Neural progenitor cell (in vitro differentiated cells): ENCODE data around the gene ZNF93. TPM values are rescaled to one million over a fixed set of nuclear protein-coding genes. Genes with fewer than 3 reads are reported as not detected.
"Not testable (repeated sequence)": the region's sequence is repeated elsewhere in the genome, so short reads cannot be mapped to it uniquely, and the experiment has no call there.

ENCODE experiments used
- DNase-seq: peaks from one replicate; pipeline ENCODE4 v3.0.0-alpha.2; 2016; ENCODE audit warnings: low spot score
- H2AFZ ChIP-seq: fragments of 200-600 bp; sonication (generic); replicated peaks from 2 replicates; pipeline ENCODE4 v1.6.1; 2016; ENCODE audit warnings: antibody characterized with exemption
- H3F3A ChIP-seq: fragments of 200-600 bp; sonication (generic); 2 replicates; pipeline ENCODE4 v1.6.1; 2016; ENCODE audit warnings: antibody characterized with exemption, low read depth
- H3K27ac ChIP-seq: fragments of 200-600 bp; sonication (generic); 2 replicates; pipeline ENCODE4 v1.5.1; 2016; ENCODE audit warnings: mild to moderate bottlenecking
- H3K27me3 ChIP-seq: fragments of 200-600 bp; sonication (generic); 2 replicates; pipeline ENCODE4 v1.6.1; 2016; ENCODE audit warnings: mild to moderate bottlenecking, moderate library complexity
- H3K36me3 ChIP-seq: fragments of 200-600 bp; sonication (generic); 2 replicates; pipeline ENCODE4 v1.5.1; 2016
- H3K4me1 ChIP-seq: fragments of 200-600 bp; sonication (generic); 2 replicates; pipeline ENCODE4 v1.6.1; 2016; ENCODE audit warnings: mixed run types
- H3K4me2 ChIP-seq: fragments of 200-600 bp; sonication (generic); 2 replicates; pipeline ENCODE4 v1.6.1; 2016
- H3K4me3 ChIP-seq: fragments of 200-600 bp; sonication (generic); 2 replicates; pipeline ENCODE4 v1.5.1; 2016
- H3K79me2 ChIP-seq: fragments of 200-600 bp; sonication (generic); 2 replicates; pipeline ENCODE4 v1.6.1; 2016; ENCODE audit warnings: low read depth
- H3K9ac ChIP-seq: fragments of 200-600 bp; sonication (generic); 2 replicates; pipeline ENCODE4 v1.6.1; 2016
- H3K9me3 ChIP-seq: fragments of 200-600 bp; sonication (generic); 2 replicates; pipeline ENCODE4 v1.5.1; 2016; ENCODE audit warnings: low read depth
- H4K20me1 ChIP-seq: fragments of 200-600 bp; sonication (generic); 2 replicates; pipeline ENCODE4 v1.6.1; 2016; ENCODE audit warnings: low read depth
- H3K27ac Mint-ChIP-seq: 3 replicates; pipeline ENCODE4 v1.8.0; 2021; ENCODE audit warnings: mixed read lengths
- H3K27me3 Mint-ChIP-seq: 2 replicates; pipeline ENCODE4 v1.8.0; 2022; ENCODE audit warnings: low read depth, mild to moderate bottlenecking, inconsistent platforms, moderate library complexity, mixed read lengths; ENCODE audit not compliant: insufficient read depth
- H3K36me3 Mint-ChIP-seq: 3 replicates; pipeline ENCODE4 v1.8.0; 2021; ENCODE audit warnings: mixed read lengths
- H3K4me1 Mint-ChIP-seq: 3 replicates; pipeline ENCODE4 v1.8.0; 2021; ENCODE audit warnings: mixed read lengths
- H3K4me3 Mint-ChIP-seq: 3 replicates; pipeline ENCODE4 v1.8.0; 2021; ENCODE audit warnings: mild to moderate bottlenecking, moderate library complexity, mixed read lengths
- H3K9me3 Mint-ChIP-seq: 3 replicates; pipeline ENCODE4 v1.8.0; 2020; ENCODE audit warnings: mixed read lengths
- EZH2 ChIP-seq: fragments of 200-600 bp; sonication (generic); IDR thresholded peaks from 2 replicates; pipeline ENCODE4 v1.6.1; 2017; ENCODE audit warnings: antibody characterized with exemption, mild to moderate bottlenecking, moderate library complexity
- EZH2phosphoT487 ChIP-seq: fragments of 200-600 bp; sonication (generic); IDR thresholded peaks from 2 replicates; pipeline ENCODE4 v1.6.1; 2017; ENCODE audit warnings: antibody characterized with exemption
- total RNA-seq: library from RNA; depleted of rRNA; stranded (reverse); fragments of >200 nt; gene quantifications from 2 replicates; pipeline ENCODE4 v1.2.3, GENCODE V29; 2015; ENCODE audit warnings: low replicate concordance
- TF ChIP-seq, protein P1 (sequence below): fragments of 200-600 bp; sonication (generic); IDR thresholded peaks from 2 replicates; pipeline ENCODE4 v1.5.1; 2017; ENCODE audit warnings: antibody characterized with exemption, mild to moderate bottlenecking

The ZNF93 gene
- total RNA-seq, 1 donor from 2014 or later = 72.7 TPM

DNA sequence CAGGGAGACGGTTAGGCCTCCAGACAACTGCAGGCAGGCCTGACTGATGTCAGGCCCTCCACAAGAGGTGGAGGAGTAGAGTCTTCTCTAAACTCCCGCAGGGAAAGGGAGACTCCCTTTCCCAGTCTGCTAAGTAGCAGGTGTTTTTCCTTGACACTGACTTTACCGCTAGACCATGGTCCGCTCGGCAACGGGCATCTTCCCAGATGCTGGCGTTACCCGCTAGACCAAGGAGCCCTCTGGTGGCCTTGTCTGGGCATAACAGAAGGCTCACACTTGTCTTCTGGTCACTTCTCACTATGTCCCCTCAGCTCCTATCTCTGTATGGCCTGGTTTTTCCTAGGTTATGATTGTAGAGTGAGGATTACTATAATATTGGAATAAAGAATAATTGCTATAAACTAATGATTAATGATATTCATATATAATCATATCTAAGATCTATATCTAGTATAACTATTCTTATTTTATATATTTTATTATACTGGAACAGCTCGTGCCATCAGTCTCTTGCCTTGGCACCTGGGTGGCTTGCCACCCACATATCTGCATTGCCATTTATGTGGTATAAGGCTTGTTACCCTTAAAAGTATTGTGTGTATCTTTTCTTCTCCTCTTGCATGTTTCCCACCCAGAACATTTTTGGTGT is 58.5 kb downstream of the ZNF93 start:
- H3K27ac ChIP-seq, H3K4me3 Mint-ChIP-seq, H4K20me1 ChIP-seq, H3K4me2 ChIP-seq, H3K27me3 Mint-ChIP-seq, H3K79me2 ChIP-seq, H3F3A ChIP-seq, H3K4me3 ChIP-seq, H3K36me3 ChIP-seq, H3K4me1 ChIP-seq, H3K9me3 ChIP-seq, H3K36me3 Mint-ChIP-seq, H3K27me3 ChIP-seq, H3K4me1 Mint-ChIP-seq, H3K27ac Mint-ChIP-seq, H2AFZ ChIP-seq, H3K9ac ChIP-seq: not testable (repeated sequence)
- TF ChIP-seq, protein P1, sequence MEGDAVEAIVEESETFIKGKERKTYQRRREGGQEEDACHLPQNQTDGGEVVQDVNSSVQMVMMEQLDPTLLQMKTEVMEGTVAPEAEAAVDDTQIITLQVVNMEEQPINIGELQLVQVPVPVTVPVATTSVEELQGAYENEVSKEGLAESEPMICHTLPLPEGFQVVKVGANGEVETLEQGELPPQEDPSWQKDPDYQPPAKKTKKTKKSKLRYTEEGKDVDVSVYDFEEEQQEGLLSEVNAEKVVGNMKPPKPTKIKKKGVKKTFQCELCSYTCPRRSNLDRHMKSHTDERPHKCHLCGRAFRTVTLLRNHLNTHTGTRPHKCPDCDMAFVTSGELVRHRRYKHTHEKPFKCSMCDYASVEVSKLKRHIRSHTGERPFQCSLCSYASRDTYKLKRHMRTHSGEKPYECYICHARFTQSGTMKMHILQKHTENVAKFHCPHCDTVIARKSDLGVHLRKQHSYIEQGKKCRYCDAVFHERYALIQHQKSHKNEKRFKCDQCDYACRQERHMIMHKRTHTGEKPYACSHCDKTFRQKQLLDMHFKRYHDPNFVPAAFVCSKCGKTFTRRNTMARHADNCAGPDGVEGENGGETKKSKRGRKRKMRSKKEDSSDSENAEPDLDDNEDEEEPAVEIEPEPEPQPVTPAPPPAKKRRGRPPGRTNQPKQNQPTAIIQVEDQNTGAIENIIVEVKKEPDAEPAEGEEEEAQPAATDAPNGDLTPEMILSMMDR = peak; percentile 73
- DNase-seq = peak; percentile 76
- H3K9me3 Mint-ChIP-seq = peaks cover 29% of the 10 kb centered on the region

DNA sequence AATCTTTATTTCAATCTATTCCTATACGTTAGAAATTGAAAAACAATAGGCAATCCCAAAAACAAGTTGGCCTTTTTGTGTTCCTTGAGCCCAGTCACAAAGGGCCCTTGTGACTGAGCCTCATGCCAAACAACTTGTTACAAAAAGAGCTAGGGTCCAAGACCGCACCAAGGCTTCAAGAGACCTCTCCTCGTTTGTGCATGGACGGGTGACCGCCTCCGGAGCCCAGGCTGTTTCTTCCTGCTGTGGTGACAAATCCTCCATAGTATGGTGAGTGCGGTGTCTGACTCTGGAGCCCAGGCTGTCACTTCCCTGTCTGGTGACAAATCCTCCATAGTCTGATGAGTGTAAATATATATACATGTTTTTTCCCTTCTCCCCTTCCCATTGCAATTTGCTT is 63.7 kb downstream of the ZNF93 start:
- no peak for DNase-seq
- TF ChIP-seq, protein P1 = no peak
- TF ChIP-seq EZH2phosphoT487 (no peak), EZH2 (no peak)
- Histone ChIP-seq H3K36me3 (no peaks in the 10 kb centered on the region), H3K4me1 (peaks cover 17% of the 10 kb centered on the region), H3K4me2 (no peak overlapping the region), H3K9ac (no peak overlapping the region), H3K27ac (no peak overlapping the region), H3K27me3 (no peaks in the 10 kb centered on the region), H2AFZ (no peak overlapping the region), H3K9me3 (peaks cover 6% of the 10 kb centered on the region), H3K4me3 (no peak overlapping the region), H3K79me2 (no peaks in the 10 kb centered on the region), H4K20me1 (no peaks in the 10 kb centered on the region), H3F3A (peaks cover 15% of the 10 kb centered on the region)
- Mint-ChIP-seq H3K4me1 (no peaks in the 10 kb centered on the region), H3K36me3 (no peaks in the 10 kb centered on the region), H3K4me3 (no peak overlapping the region), H3K27me3 (peaks cover 2% of the 10 kb centered on the region), H3K9me3 (peaks cover 41% of the 10 kb centered on the region), H3K27ac (no peak overlapping the region)

DNA sequence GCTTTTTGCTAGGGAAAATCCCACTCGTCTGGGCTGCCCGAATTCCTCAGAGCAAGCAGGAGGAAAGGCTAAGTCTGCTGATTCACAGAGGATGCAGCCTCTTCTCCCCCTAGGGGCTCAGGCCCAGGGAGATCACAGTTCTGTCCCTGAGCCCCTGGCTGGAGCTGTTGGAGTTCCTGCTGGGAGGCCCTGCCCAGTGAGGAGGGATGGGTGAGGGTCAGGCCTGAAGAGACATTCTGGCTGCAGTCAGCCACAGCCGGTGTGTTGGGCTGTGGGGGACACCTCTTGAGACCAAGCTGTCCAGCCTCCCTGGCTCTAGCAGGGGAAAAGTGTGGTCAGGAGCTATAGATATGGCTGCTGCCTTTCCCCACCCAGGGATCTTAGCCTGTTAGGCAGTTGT is 65.4 kb downstream of the ZNF93 start:
- not testable (repeated sequence) for H3K27me3 Mint-ChIP-seq, H3K4me1 Mint-ChIP-seq, H4K20me1 ChIP-seq, H3K9ac ChIP-seq, H3K27me3 ChIP-seq, H3K4me3 ChIP-seq, H3K27ac Mint-ChIP-seq, H3K36me3 ChIP-seq, H3K79me2 ChIP-seq, H3K27ac ChIP-seq, H3K36me3 Mint-ChIP-seq, H3K9me3 ChIP-seq, H3K4me3 Mint-ChIP-seq
- peak overlapping the region; percentile 27 for H3K4me2 ChIP-seq
- peak; percentile 16 for DNase-seq
- H3K4me1 ChIP-seq = peaks cover 17% of the 10 kb centered on the region
- peak overlapping the region; percentile 51 for H2AFZ ChIP-seq
- peaks cover 15% of the 10 kb centered on the region for H3F3A ChIP-seq
- peaks cover 48% of the 10 kb centered on the region for H3K9me3 Mint-ChIP-seq

DNA sequence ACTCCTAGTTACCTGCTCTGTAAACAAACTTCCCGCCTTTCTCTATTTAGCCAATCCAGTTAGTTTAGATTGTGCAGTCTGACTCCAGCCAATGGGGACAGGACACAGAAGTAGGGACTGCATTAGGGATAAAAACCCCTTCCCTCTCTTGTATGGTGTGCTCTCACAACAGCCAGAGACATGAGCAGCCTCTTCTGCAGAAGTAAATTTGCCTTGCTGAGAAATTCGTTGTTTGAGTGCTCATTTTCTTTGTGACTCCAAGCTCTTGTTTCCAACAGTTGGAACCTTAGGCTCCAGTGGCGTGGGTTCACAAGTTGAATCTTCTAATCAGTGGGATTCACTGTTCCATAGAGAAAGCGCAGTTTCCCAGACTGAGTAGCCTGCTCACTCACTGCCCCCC is 66.1 kb downstream of the ZNF93 start:
- peaks cover 15% of the 10 kb centered on the region for H3F3A ChIP-seq
- H4K20me1 ChIP-seq = no peaks in the 10 kb centered on the region
- no peak overlapping the region for H3K9ac ChIP-seq
- Mint-ChIP-seq H3K9me3 (peaks cover 52% of the 10 kb centered on the region), H3K36me3 (no peaks in the 10 kb centered on the region), H3K4me3 (no peak overlapping the region), H3K27me3 (no peaks in the 10 kb centered on the region), H3K27ac (no peak overlapping the region), H3K4me1 (no peaks in the 10 kb centered on the region)
- no peak overlapping the region for H3K4me3 ChIP-seq
- H2AFZ ChIP-seq = peak overlapping the region; percentile 51
- H3K27ac ChIP-seq = no peak overlapping the region
- peaks cover 17% of the 10 kb centered on the region for H3K4me1 ChIP-seq
- DNase-seq = no peak
- H3K79me2 ChIP-seq = no peaks in the 10 kb centered on the region
- peaks cover 6% of the 10 kb centered on the region for H3K9me3 ChIP-seq
- no peaks in the 10 kb centered on the region for H3K36me3 ChIP-seq
- peak overlapping the region; percentile 27 for H3K4me2 ChIP-seq
- no peaks in the 10 kb centered on the region for H3K27me3 ChIP-seq
- TF ChIP-seq EZH2phosphoT487 (no peak), EZH2 (no peak)
- TF ChIP-seq, protein P1 = no peak

Other genes with a start within 250 kb of the ZNF93 start
- gene ATP13A1, start 237.3 kb upstream of the ZNF93 start, total RNA-seq = 19.2 and 181 TPM in 2 replicates
- gene ZNF101, start 232.1 kb upstream of the ZNF93 start, total RNA-seq = 22.6 and 29.5 TPM in 2 replicates
- 14.4 and 21.0 TPM in 2 replicates for gene ZNF14, start 167.8 kb upstream of the ZNF93 start, total RNA-seq
- 16.1 and 19.9 TPM in 2 replicates for gene ZNF506, start 79.2 kb upstream of the ZNF93 start, total RNA-seq
- gene ZNF253, start 35.1 kb upstream of the ZNF93 start, total RNA-seq = 54.5 and 79.2 TPM in 2 replicates
- 26.9 and 27.7 TPM in 2 replicates for gene ZNF682, start 138.6 kb downstream of the ZNF93 start, total RNA-seq
- 40.4 and 51.2 TPM in 2 replicates for gene ZNF90, start 177.1 kb downstream of the ZNF93 start, total RNA-seq